GM23338 (cell line): ENCODE results near the gene RPS6KC1. TPM values are rescaled to one million over a fixed set of nuclear protein-coding genes. Genes with fewer than 3 reads are reported as not detected.

ENCODE experiments used
- ATAC-seq: fragments of 200-7000 bp; cut with Tn5 transposase; 3 replicates; pipeline ENCODE4 v1.9.1; 2020
- DNase-seq: peaks from one replicate; pipeline ENCODE4 v3.0.0-alpha.2; 2015; ENCODE audit warnings: low spot score
- H2AFZ ChIP-seq: fragments of 200-600 bp; sonication (generic); 2 replicates; pipeline ENCODE4 v1.8.0; 2016; ENCODE audit warnings: antibody characterized with exemption, mild to moderate bottlenecking, moderate library complexity
- H3F3A ChIP-seq: fragments of 200-600 bp; sonication (generic); replicated peaks from 2 replicates; pipeline ENCODE4 v1.8.0; 2017; ENCODE audit warnings: antibody characterized with exemption, mixed run types, low read depth
- H3K27ac ChIP-seq: fragments of 200-600 bp; sonication (generic); 2 replicates; pipeline ENCODE4 v1.6.1; 2016; ENCODE audit warnings: low read depth
- H3K27me3 ChIP-seq: fragments of 200-600 bp; sonication (generic); 2 replicates; pipeline ENCODE4 v1.8.0; 2016; ENCODE audit warnings: mild to moderate bottlenecking, mixed run types, moderate library complexity; ENCODE audit not compliant: insufficient read depth
- H3K36me3 ChIP-seq: fragments of 200-600 bp; sonication (generic); 2 replicates; pipeline ENCODE4 v1.8.0; 2016; ENCODE audit warnings: mild to moderate bottlenecking; ENCODE audit not compliant: insufficient read depth
- H3K4me1 ChIP-seq: fragments of 200-600 bp; sonication (generic); 2 replicates; pipeline ENCODE4 v1.8.0; 2016; ENCODE audit warnings: mild to moderate bottlenecking, moderate library complexity; ENCODE audit not compliant: insufficient read depth
- H3K4me2 ChIP-seq: fragments of 200-600 bp; sonication (generic); 2 replicates; pipeline ENCODE4 v1.7.1; 2017; ENCODE audit warnings: mixed run types
- H3K4me3 ChIP-seq: fragments of 200-600 bp; sonication (generic); 2 replicates; pipeline ENCODE4 v1.6.1; 2016; ENCODE audit warnings: mixed run types
- H3K79me2 ChIP-seq: fragments of 200-600 bp; sonication (generic); replicated peaks from 2 replicates; pipeline ENCODE4 v1.8.0; 2017; ENCODE audit warnings: mild to moderate bottlenecking; ENCODE audit not compliant: insufficient read depth
- H3K9me2 ChIP-seq: fragments of 200-600 bp; sonication (generic); 2 replicates; pipeline ENCODE4 v1.8.0; 2017; ENCODE audit not compliant: insufficient read depth
- H4K20me1 ChIP-seq: fragments of 200-600 bp; sonication (generic); replicated peaks from 2 replicates; pipeline ENCODE4 v1.8.0; 2017; ENCODE audit warnings: mild to moderate bottlenecking; ENCODE audit not compliant: insufficient read depth
- H3K27ac Mint-ChIP-seq: 2 replicates; pipeline ENCODE4 v1.8.0; 2020; ENCODE audit warnings: inconsistent platforms, mild to moderate bottlenecking, moderate library complexity, mixed read lengths
- H3K27me3 Mint-ChIP-seq: 3 replicates; pipeline ENCODE4 v1.8.0; 2022; ENCODE audit warnings: low read depth, mild to moderate bottlenecking, moderate library complexity, mixed read lengths, inconsistent platforms; ENCODE audit not compliant: insufficient read depth, poor library complexity
- H3K36me3 Mint-ChIP-seq: 3 replicates; pipeline ENCODE4 v1.8.0; 2021; ENCODE audit warnings: low read depth, mild to moderate bottlenecking, inconsistent platforms, moderate library complexity, mixed read lengths
- H3K4me1 Mint-ChIP-seq: 3 replicates; pipeline ENCODE4 v1.8.0; 2020; ENCODE audit warnings: mild to moderate bottlenecking, inconsistent platforms, mixed read lengths
- H3K4me3 Mint-ChIP-seq: 3 replicates; pipeline ENCODE4 v1.8.0; 2021; ENCODE audit warnings: moderate library complexity, mild to moderate bottlenecking, inconsistent platforms, mixed read lengths
- H3K9me3 Mint-ChIP-seq: 3 replicates; pipeline ENCODE4 v1.8.0; 2020; ENCODE audit warnings: moderate library complexity, mild to moderate bottlenecking, inconsistent platforms, mixed read lengths
- CREB1 ChIP-seq: fragments of 250-450 bp; sonication (Bioruptor Pico); IDR thresholded peaks from 2 replicates; pipeline ENCODE4 v1.5.0; 2020; ENCODE audit warnings: low read depth, mild to moderate bottlenecking, moderate library complexity
- CTCF ChIP-seq, 2 experiments: fragments of 200-600 bp in 1 of 2; sonication (generic) in 1 of 2; conservative IDR thresholded peaks; 2 replicates each; pipeline versions ENCODE4 v1.5.1 to v1.6.1; 2016 to 2017; ENCODE audit warnings: antibody characterized with exemption in 2 of 2, low read depth in 2 of 2, mild to moderate bottlenecking in 2 of 2, moderate library complexity in 1 of 2
- ETS1 ChIP-seq: IDR thresholded peaks from 2 replicates; pipeline ENCODE4 v1.6.1; 2016; ENCODE audit warnings: antibody characterized with exemption
- EZH2 ChIP-seq: fragments of 200-600 bp; sonication (generic); IDR thresholded peaks from one replicate; pipeline ENCODE4 v1.8.0; 2017; ENCODE audit warnings: antibody characterized with exemption, mild to moderate bottlenecking, low read depth; ENCODE audit not compliant: unreplicated experiment
- EZH2phosphoT487 ChIP-seq: fragments of 200-600 bp; sonication (generic); IDR thresholded peaks from one replicate; pipeline ENCODE4 v1.8.1; 2018; ENCODE audit warnings: antibody characterized with exemption; ENCODE audit not compliant: unreplicated experiment
- REST ChIP-seq: IDR thresholded peaks from one replicate; pipeline ENCODE4 v1.6.1; 2018; ENCODE audit warnings: antibody characterized with exemption; ENCODE audit not compliant: unreplicated experiment
- STAT1 ChIP-seq: IDR thresholded peaks from one replicate; pipeline ENCODE4 v1.6.1; 2016; ENCODE audit warnings: antibody characterized with exemption; ENCODE audit not compliant: unreplicated experiment
- ZNF114 ChIP-seq: fragments of 250-450 bp; sonication (Bioruptor Pico); IDR thresholded peaks from 2 replicates; pipeline ENCODE4 v1.5.0; 2020; ENCODE audit warnings: mild to moderate bottlenecking, moderate library complexity
- ZNF331 ChIP-seq: fragments of 250-450 bp; sonication (Bioruptor Pico); IDR thresholded peaks from 2 replicates; pipeline ENCODE4 v1.5.0; 2020; ENCODE audit warnings: low read depth, mild to moderate bottlenecking, moderate library complexity
- ZNF462 ChIP-seq: fragments of 250-450 bp; sonication (Bioruptor Pico); IDR thresholded peaks from 2 replicates; pipeline ENCODE4 v1.5.0; 2020; ENCODE audit warnings: mild to moderate bottlenecking, moderate library complexity
- polyA plus RNA-seq: library from polyadenylated mRNA; unstranded; fragments of >200 nt; fragmentation: Nextera tagmentation; extraction: Ambion mirVana; gene quantifications from 2 replicates; pipeline ENCODE4 v1.2.1, GENCODE V29; 2016
- total RNA-seq: library from RNA; depleted of rRNA; stranded (reverse); fragments of >200 nt; shearing (Covaris generic); gene quantifications from 2 replicates; pipeline ENCODE4 v1.2.3, GENCODE V29; 2014

RPS6KC1 gene
- total and polyA plus RNA-seq, 2 experiments from 2014 or later = 7.9 to 24.9 TPM

- TF ChIP-seq ZNF462 = no peak
- TF ChIP-seq ZNF114 (CRISPR knock-in tag) = no peak
- TF ChIP-seq CREB1 (CRISPR knock-in tag) = no peak
- no peak for TF ChIP-seq EZH2
Measured at GRCh38 chr1:213277036-213277435, 226.0 kb downstream of the RPS6KC1 start (continued).

- Histone ChIP-seq H4K20me1 (no peaks in the 10 kb centered on the region), H3K36me3 (no peaks in the 10 kb centered on the region), H3K27me3 (no peaks in the 10 kb centered on the region), H3K27ac (no peak overlapping the region), H3K79me2 (no peaks in the 10 kb centered on the region), H3K4me1 (peaks cover 13% of the 10 kb centered on the region; the same call in 1 of the 2 replicates), H3K9me2 (peaks cover 5% of the 10 kb centered on the region; the same call in 1 of the 2 replicates), H2AFZ (no peak overlapping the region), H3F3A (no peaks in the 10 kb centered on the region), H3K4me3 (no peak overlapping the region), H3K4me2 (no peak overlapping the region)
- Mint-ChIP-seq H3K27ac (no peak overlapping the region), H3K27me3 (peaks cover 2% of the 10 kb centered on the region), H3K4me3 (no peak overlapping the region), H3K36me3 (peaks cover 4% of the 10 kb centered on the region; the same call in 2 of the 3 replicates), H3K4me1 (peaks cover 33% of the 10 kb centered on the region), H3K9me3 (no peaks in the 10 kb centered on the region)
- no peak for ATAC-seq
- no peak for DNase-seq
- no peak for TF ChIP-seq CTCF (conservative IDR thresholded peaks at IDR 0.05; ENCODE audit: low read depth in 2 of 2)
- TF ChIP-seq ETS1 = no peak
- TF ChIP-seq STAT1 = no peak
- TF ChIP-seq REST = no peak
- no peak for TF ChIP-seq ZNF331 (CRISPR knock-in tag)
- no peak for TF ChIP-seq EZH2phosphoT487
- no peak for TF ChIP-seq CREB1 (CRISPR knock-in tag)
- TF ChIP-seq EZH2 = no peak
- TF ChIP-seq ZNF114 (CRISPR knock-in tag) = no peak
Measured at GRCh38 chr1:213279410-213279809, 228.4 kb downstream of the RPS6KC1 start.
